Heart right ventricle (tissue), 16 donors: ENCODE measurements around the gene PPEF2. TPM values are rescaled to one million over a fixed set of nuclear protein-coding genes. Genes with fewer than 3 reads are reported as not detected.

Experiments
- ATAC-seq, 8 donors: fragments of 200-7000 bp; cut with Tn5 transposase; one replicate each; pipeline ENCODE4 v1.9.1; 2020; ENCODE audit warnings: mild to moderate bottlenecking in 8 of 8, moderate library complexity in 8 of 8, moderate number of reproducible peaks in 1 of 8
- DNase-seq, 2 donors: peaks; one replicate each; pipeline ENCODE4 v3.0.0-alpha.2; 2020
- H3K27ac ChIP-seq, 10 donors: fragments of 200-600 bp; sonication (generic) in 2 of 10; one replicate each; pipeline versions ENCODE4 v1.5.0 to v1.8.0; 2020 to 2022; ENCODE audit warnings: mild to moderate bottlenecking in 3 of 10
- H3K27me3 ChIP-seq, 7 donors: fragments of 200-600 bp; one replicate each; pipeline ENCODE4 v1.8.0; 2021 to 2022; ENCODE audit warnings: mild to moderate bottlenecking in 2 of 7
- H3K36me3 ChIP-seq, 9 donors: fragments of 200-600 bp; sonication (generic) in 1 of 9; one replicate each; pipeline versions ENCODE4 v1.5.0 to v1.8.0; 2020 to 2022; ENCODE audit warnings: mild to moderate bottlenecking in 2 of 9
- H3K4me1 ChIP-seq, 9 donors: fragments of 200-600 bp; sonication (generic) in 1 of 9; one replicate each; pipeline versions ENCODE4 v1.5.0 to v1.8.0; 2020 to 2022; ENCODE audit warnings: mild to moderate bottlenecking in 4 of 9
- H3K4me3 ChIP-seq, 10 donors: fragments of 200-600 bp; sonication (generic) in 2 of 10; one replicate each; pipeline versions ENCODE4 v1.5.0 to v1.8.0; 2020 to 2022; ENCODE audit warnings: mild to moderate bottlenecking in 7 of 10, moderate library complexity in 2 of 10
- H3K9me3 ChIP-seq, 11 donors: fragments of 200-600 bp in 10 of 11; sonication (generic) in 2 of 11; one replicate each; pipeline versions ENCODE4 v1.5.0 to v1.8.0; 2013 to 2022; ENCODE audit warnings: mild to moderate bottlenecking in 2 of 11, control low read depth in 1 of 11, moderate library complexity in 1 of 11
- CTCF ChIP-seq, 9 donors: fragments of 200-600 bp; sonication (generic) in 2 of 9; IDR thresholded peaks; one replicate each; pipeline versions ENCODE4 v1.5.0 to v1.8.0; 2021 to 2022; ENCODE audit warnings: antibody characterized with exemption in 9 of 9, mild to moderate bottlenecking in 5 of 9, moderate library complexity in 1 of 9
- WGBS, 2 donors: extraction: QIAGEN DNeasy Blood & Tissue Kit; methylation state at CpG; one replicate each; pipeline ENCODE4 v1.1.7; 2013; ENCODE audit warnings: inconsistent platforms in 1 of 2; 5-methylcytosine and 5-hydroxymethylcytosine counted together
- intact Hi-C, 10 donors: fragments of 100-400 bp; cut with DNase I; formaldehyde crosslinking; loops; one replicate each; pipeline versions ENCODE4 v1.11.1 to v1.14.2; 2022
- polyA plus RNA-seq, 2 donors: library from polyadenylated mRNA; stranded (reverse); fragments of 200-250 nt; gene quantifications; one replicate each; pipeline ENCODE4 v1.2.3, GENCODE V29; 2013
- total RNA-seq, 10 donors: library from RNA; stranded (reverse); fragmentation: NEBNext Ultra II Directional in 3 of 10; extraction: Animal tissue kit (Norgen Biotek cat#: 25700) in 3 of 10; gene quantifications; one replicate each; pipeline versions ENCODE4 v1.2.1 to v1.2.4, GENCODE V29; 2021 to 2023
- donor health status: Arrhythmogenic right ventricular cardiomyopathy.
- donor health status: ischemic (EF 13 %, LVEDD 7.1; RV severe dilation, severe dysfunction).
- donor health status: healthy with polysubstance abuse.
- donor health status: DM: no; HTN: yes; CAD: no.
- donor health status: DM: no; HTN: no; CAD: no.
- donor health status: ischemic (EF 25% LVEDD 6.9; RV normal size, moderate dysfunction).
- donor health status: ischemic (EF 25% LVEDD 5.7; RV mildly dilated, moderate dysfunction).
- donor health status: healthy.
- donor health status: DM: yes; HTN: yes; CAD: no.
- donor health status: Ischemic cardiomyopathy.
- donor health status: ischemic (EF 35%, LVEDD 5.7; RV mildly dilated, moderate dysfunction).
- donor health status: nonischemic (EF 11% LVEDD 7.7; RV severe dilation, severe dysfunction).
- donor health status: DM: yes; HTN: yes; CAD: no.
- donor health status: PGD.
- donor health status: ischemic (EF 29% LVEDD 5.4; RV normal size, mild dysfunction).
- donor health status: nonischemic (EF 23%, LVEDD 6.1; RV moderate dilation, normal function).

The PPEF2 gene
- total and polyA plus RNA-seq, 12 donors: not detected

DNA sequence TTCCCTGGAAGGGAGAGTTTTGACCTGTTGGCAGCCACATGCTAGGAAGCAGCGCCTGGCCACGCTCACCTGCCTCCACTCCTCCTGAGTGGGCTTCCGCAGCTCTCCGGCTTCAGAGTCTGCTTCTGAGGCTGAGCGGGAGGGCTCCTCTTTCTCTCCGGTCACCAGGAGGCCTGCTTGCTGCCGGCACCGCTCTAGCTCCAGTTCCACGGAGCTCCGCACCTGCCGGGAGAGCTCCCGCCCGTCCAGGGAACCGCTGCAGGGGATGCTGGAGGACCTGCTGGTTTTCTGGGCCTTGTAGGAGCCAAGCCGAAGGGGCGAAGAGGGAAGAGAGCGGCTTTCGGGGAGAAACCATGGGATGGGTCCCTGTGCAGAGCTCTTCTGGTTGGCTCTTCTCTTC lies 26.0 kb downstream of the PPEF2 start:
- peaks cover 0 to 37% (median 15%) of the 10 kb centered on the region in 7 donors for H3K27me3 ChIP-seq
- ATAC-seq: no peak
- WGBS, 2 donors: 85 to 86% methylated on average over 18 of the region's 18 CpGs

DNA sequence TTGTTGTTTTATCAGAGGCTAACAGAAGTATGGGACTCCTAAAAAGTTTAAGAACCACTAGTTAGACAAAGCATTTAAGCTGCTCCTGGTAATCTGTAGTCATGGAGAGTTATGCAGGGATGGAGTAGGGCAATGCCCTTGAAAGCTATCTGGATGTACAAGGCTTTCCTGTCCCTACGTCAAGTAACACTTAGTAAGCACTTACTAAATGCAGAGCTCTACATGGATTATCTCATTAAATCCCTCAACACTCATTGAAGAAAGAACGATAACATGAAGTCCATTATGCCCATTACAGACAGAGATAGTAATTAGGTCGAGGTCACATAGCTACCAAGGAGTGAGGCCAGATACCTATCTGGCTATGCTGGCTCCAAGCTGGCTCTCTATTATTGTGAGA lies 33.2 kb downstream of the PPEF2 start:
- TF ChIP-seq CTCF (IDR thresholded peaks at IDR 0.05): no peak

More for the DNA sequence above, 26.0 kb downstream of the PPEF2 start:
- TF ChIP-seq CTCF (IDR thresholded peaks at IDR 0.05): no peak
- Histone ChIP-seq H3K27ac (no peak overlapping the region), H3K9me3 (no peaks in the 10 kb centered on the region), H3K36me3 (no peaks in the 10 kb centered on the region), H3K4me3 (no peak overlapping the region), H3K4me1 (no peaks in the 10 kb centered on the region)
- DNase-seq: no peak
- intact Hi-C loops: no loop called here

DNA sequence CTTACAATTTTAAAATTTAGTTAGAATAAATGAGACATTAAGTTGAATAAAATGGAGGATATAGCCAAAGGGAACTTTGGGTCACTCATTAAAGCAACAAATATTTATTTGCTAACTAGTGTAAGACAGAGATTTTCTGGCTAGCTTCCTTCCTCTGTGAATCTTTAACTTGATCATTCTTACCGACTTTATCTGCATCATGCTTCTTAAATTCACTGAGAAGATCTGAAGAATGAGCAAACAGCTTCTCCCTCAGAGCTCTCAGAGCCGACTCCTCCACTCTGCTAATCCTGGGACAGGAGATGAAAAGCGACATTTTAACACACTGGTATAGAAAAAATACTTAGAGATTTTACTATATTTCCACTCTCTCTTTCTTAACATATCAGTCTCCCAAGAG lies 35.1 kb downstream of the PPEF2 start:
- DNase-seq: no peak
- 68% methylated on average over 3 of the region's 3 CpGs for WGBS, 2 donors
- ATAC-seq: no peak
- Histone ChIP-seq H3K36me3 (no peaks in the 10 kb centered on the region), H3K27ac (no peak overlapping the region), H3K4me3 (no peak overlapping the region), H3K4me1 (no peaks in the 10 kb centered on the region), H3K27me3 (peaks cover 0 to 37% (median 0%) of the 10 kb centered on the region in 7 donors), H3K9me3 (no peaks in the 10 kb centered on the region)
- intact Hi-C loops: no loop called here
- TF ChIP-seq CTCF (IDR thresholded peaks at IDR 0.05): no peak

More for the DNA sequence above, 33.2 kb downstream of the PPEF2 start:
- no peak overlapping the region for H3K27ac ChIP-seq
- H3K9me3 ChIP-seq: no peaks in the 10 kb centered on the region
- intact Hi-C loops: no loop called here
- DNase-seq (no peak), ATAC-seq (peak in 4 of 8 donors; percentile 42 to 95 (median 62))
- H3K4me3 ChIP-seq: no peak overlapping the region
- WGBS, 2 donors: 28 to 29% methylated on average over 3 of the region's 3 CpGs
- H3K4me1 ChIP-seq: no peaks in the 10 kb centered on the region
- H3K27me3 ChIP-seq: peaks cover 0 to 20% (median 0%) of the 10 kb centered on the region in 7 donors
- H3K36me3 ChIP-seq: no peaks in the 10 kb centered on the region

DNA sequence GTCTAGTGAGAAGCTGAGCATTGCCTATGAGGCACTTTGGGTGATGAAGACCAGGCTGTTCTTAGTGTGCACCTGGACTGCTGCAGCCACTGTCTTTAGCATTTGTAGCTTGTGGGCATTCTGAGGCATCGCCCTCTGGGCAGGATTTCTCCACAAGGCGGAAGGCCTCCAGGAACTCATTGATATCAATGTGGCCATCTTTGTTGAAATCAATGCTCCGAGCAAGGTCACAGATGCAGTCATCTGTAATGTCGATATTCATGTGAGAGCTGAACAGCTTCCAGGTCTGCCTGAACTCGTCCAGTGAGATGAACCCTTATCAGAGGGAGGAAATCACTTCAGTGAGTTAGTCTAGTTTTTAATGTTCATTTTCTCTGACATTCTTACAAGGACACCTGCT lies 41.6 kb downstream of the PPEF2 start:
- no peak overlapping the region for H3K27ac ChIP-seq
- no peaks in the 10 kb centered on the region for H3K36me3 ChIP-seq
- DNase-seq: no peak
- TF ChIP-seq CTCF (IDR thresholded peaks at IDR 0.05): no peak
- intact Hi-C loops: no loop called here
- WGBS, 2 donors: 70 to 76% methylated on average over 5 of the region's 5 CpGs
- H3K27me3 ChIP-seq: peaks cover 0 to 53% (median 0%) of the 10 kb centered on the region in 7 donors
- ATAC-seq: no peak
- peaks cover 0 to 6% (median 0%) of the 10 kb centered on the region in 11 donors for H3K9me3 ChIP-seq
- no peak overlapping the region for H3K4me3 ChIP-seq
- no peaks in the 10 kb centered on the region for H3K4me1 ChIP-seq
